Skeletal muscle satellite cell (primary cell): ENCODE data around the gene ENG.

Experiments
- H3K27me3 ChIP-seq: 2 replicates; pipeline ENCODE4 v1.7.0; 2013; ENCODE audit warnings: low read length; ENCODE audit not compliant: control insufficient read depth, insufficient read depth
- H3K36me3 ChIP-seq: 2 replicates; pipeline ENCODE4 v1.7.0; 2013; ENCODE audit warnings: mild to moderate bottlenecking, control low read depth, low read length; ENCODE audit not compliant: insufficient read depth
- H3K4me1 ChIP-seq: 2 replicates; pipeline ENCODE4 v1.7.0; 2013; ENCODE audit warnings: low read length; ENCODE audit not compliant: control insufficient read depth, insufficient read depth
- H3K4me2 ChIP-seq: 2 replicates; pipeline ENCODE4 v1.7.0; 2013; ENCODE audit warnings: mild to moderate bottlenecking, low read length
- H3K4me3 ChIP-seq: 2 replicates; pipeline ENCODE4 v1.7.0; 2013; ENCODE audit warnings: low read length
- H3K9ac ChIP-seq: 2 replicates; pipeline ENCODE4 v1.7.0; 2013; ENCODE audit warnings: mild to moderate bottlenecking, low read depth, low read length, moderate library complexity
- H3K9me3 ChIP-seq: replicated peaks from 2 replicates; pipeline ENCODE4 v1.7.0; 2013; ENCODE audit warnings: mild to moderate bottlenecking, control low read depth, low read length

Gene ENG

DNA sequence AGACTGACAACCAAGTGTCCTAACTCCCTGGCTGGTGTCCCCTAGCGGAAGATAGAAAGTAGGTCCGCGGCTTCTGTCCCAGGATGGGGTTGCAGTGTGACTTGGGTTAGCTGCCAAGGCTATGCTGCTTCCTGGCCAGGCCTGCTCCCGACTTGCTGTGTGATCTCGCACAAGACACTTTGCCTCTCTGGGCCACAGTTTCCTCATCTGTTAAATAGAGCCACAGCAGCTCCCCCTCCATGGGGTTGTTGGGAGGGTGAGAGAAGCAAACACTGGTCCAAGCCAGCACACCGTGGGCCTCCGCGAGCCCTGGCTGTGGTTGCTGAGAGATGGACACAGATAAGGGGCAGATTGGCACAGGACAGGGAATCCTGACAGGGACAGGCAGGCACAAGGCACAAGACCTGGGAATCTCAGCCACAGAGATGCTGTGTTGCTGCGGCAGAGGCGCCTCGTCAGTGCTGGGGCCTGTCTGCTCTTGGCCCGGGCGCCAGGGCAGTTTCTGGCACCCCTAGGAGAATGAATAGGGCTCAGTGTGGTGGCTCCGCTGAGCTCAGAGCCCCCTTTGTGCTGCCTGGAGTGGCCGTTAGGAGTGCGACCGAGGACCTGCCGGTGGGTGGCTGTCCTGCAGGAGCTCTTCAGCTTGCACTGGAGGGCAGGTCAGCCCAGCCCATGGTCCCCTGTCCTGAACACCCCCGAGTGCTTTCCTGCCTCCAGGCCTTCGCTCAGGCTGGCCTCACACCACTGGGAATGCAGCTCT, 74.2 kb downstream of the ENG start:
- no peaks in the 10 kb centered on the region for H3K9me3 ChIP-seq
- H3K27me3 ChIP-seq: peaks cover 12% of the 10 kb centered on the region
- no peak overlapping the region for H3K4me2 ChIP-seq
- H3K36me3 ChIP-seq: no peaks in the 10 kb centered on the region
- peaks cover 3% of the 10 kb centered on the region for H3K4me1 ChIP-seq
- no peak overlapping the region for H3K9ac ChIP-seq
- H3K4me3 ChIP-seq: no peak overlapping the region

GRCh38 chr9:127779136-127779981, 75.1 kb downstream of the ENG start:
- Histone ChIP-seq H3K27me3 (peaks cover 14% of the 10 kb centered on the region), H3K9ac (no peak overlapping the region), H3K9me3 (no peaks in the 10 kb centered on the region), H3K4me3 (no peak overlapping the region), H3K36me3 (no peaks in the 10 kb centered on the region), H3K4me2 (no peak overlapping the region), H3K4me1 (no peaks in the 10 kb centered on the region)

- Histone ChIP-seq H3K9ac (no peak within 1 kb of the TSS), H3K36me3 (no peaks in the 10 kb centered on the region), H3K4me2 (no peak within 1 kb of the TSS), H3K9me3 (no peaks in the 10 kb centered on the region), H3K4me1 (no peaks in the 10 kb centered on the region), H3K27me3 (peaks cover 18% of the 10 kb centered on the region), H3K4me3 (no peak within 1 kb of the TSS)
These were observed 76.0 kb downstream of the ENG start, which contains the start of gene SH2D3C for GRCh38 chr9:127778280-127779135. Gene SH2D3C (minus strand): TSS chr9:127778666. CDS start chr9:127778627, 39 bp downstream.

- Histone ChIP-seq H3K4me3 (no peak overlapping the region), H3K36me3 (no peaks in the 10 kb centered on the region), H3K27me3 (peaks cover 25% of the 10 kb centered on the region), H3K4me1 (no peaks in the 10 kb centered on the region), H3K9me3 (no peaks in the 10 kb centered on the region), H3K9ac (no peak overlapping the region), H3K4me2 (no peak overlapping the region)
These were observed 77.0 kb downstream of the ENG start for GRCh38 chr9:127777368-127777980.

DNA sequence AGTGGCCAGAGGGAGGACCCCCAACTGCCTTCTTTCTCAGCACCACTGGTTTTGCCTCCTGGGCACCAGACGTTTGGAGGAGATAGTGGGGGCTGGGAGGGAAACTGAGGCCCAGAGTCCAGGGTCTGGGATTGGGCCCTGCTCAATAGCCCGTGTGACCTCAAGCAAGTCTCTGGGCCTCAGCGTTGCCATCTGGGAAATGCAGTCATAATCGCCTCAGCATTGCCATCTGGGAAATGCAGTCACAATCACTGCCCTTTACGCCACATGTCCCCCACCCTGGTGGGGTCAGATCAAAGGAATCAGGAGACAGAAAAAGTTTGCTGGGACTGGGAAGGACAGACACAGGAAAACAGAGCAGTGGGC, 77.6 kb downstream of the ENG start:
- H3K4me3 ChIP-seq: no peak overlapping the region
- no peak overlapping the region for H3K4me2 ChIP-seq
- H3K36me3 ChIP-seq: no peaks in the 10 kb centered on the region
- peaks cover 26% of the 10 kb centered on the region for H3K27me3 ChIP-seq
- no peaks in the 10 kb centered on the region for H3K4me1 ChIP-seq
- H3K9me3 ChIP-seq: no peaks in the 10 kb centered on the region
- H3K9ac ChIP-seq: no peak overlapping the region

DNA sequence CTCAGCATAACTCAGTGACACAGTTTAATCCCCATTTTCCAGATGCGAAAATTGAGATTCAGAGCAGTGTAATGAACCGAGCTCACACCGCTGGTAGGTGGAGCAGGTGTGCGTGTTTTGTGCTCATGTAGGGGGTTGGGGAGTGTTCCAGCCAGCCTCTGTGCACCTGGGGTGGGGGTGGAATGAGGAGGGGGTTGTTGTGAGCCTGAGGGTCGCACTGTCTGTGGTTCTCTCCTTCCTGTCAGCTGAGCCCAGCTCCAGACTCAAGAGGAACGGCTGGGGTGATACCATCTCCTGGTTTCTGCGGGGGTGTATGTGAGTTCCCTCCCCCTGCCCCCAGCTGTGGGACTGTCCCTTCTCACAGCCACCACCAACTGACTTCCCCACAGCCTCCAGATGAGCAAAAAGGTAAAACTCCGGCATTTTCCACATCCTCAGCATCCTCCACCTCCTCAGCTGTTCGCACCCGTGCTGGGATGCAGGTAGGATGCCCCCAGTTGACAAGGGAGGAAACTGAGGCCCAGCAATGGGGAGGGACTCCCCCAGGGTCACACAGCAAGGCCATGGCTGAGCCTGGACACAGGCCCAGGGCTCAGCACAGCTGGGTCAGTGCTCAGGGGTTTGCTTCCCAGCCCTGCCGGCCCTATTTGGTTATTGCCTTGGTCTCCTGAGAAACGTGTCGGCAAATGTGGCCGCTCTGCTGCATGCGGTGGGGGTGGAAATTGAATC, 78.1 kb downstream of the ENG start:
- no peaks in the 10 kb centered on the region for H3K9me3 ChIP-seq
- no peak overlapping the region for H3K4me3 ChIP-seq
- peaks cover 26% of the 10 kb centered on the region for H3K27me3 ChIP-seq
- no peak overlapping the region for H3K4me2 ChIP-seq
- no peaks in the 10 kb centered on the region for H3K36me3 ChIP-seq
- no peak overlapping the region for H3K9ac ChIP-seq
- no peaks in the 10 kb centered on the region for H3K4me1 ChIP-seq

DNA sequence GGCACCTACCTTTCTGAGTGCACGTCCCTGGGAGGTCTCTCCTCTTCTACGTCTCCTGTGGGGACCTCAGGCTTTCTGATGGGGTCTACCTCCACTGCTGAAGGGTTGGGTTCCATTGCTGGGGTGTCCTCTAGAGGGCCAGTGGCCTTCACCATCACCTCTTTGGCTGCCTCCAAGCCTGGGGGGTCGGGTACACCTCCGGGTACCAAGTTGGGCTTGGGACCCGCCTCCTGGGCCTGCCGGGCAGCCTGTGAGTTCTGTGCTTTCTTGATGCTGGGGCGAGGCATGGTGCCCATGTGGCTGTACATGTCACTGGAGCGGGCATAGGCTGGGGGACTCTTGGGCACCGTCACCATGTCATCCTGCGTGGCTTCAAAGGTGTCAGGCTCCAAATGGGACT, 80.5 kb downstream of the ENG start:
- Histone ChIP-seq H3K27me3 (peaks cover 32% of the 10 kb centered on the region), H3K4me3 (no peak overlapping the region), H3K4me1 (peaks cover 5% of the 10 kb centered on the region), H3K36me3 (no peaks in the 10 kb centered on the region), H3K4me2 (no peak overlapping the region), H3K9ac (no peak overlapping the region), H3K9me3 (no peaks in the 10 kb centered on the region)

DNA sequence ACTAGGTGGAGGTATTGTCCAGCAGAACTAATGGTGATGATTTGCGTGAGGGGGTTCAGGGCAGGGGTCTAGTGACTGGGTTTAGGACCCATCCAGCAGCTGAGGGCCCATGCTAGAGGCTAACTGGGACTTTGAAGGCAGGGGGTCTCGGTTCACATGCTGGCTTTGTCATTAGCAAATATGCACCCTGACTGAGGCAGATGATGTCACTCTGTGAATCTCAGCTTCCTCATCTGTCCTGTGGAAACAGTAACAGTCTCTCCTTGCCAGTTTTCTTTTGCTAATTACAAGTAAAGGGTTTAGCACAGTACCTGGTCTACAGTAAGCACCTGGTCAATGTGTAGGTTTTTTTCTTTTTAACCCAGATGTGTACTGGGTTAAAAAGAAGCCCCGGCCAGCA, 81.2 kb downstream of the ENG start:
- Histone ChIP-seq H3K36me3 (no peaks in the 10 kb centered on the region), H3K4me1 (peaks cover 5% of the 10 kb centered on the region), H3K9ac (no peak overlapping the region), H3K9me3 (no peaks in the 10 kb centered on the region), H3K4me3 (no peak overlapping the region), H3K4me2 (no peak overlapping the region), H3K27me3 (peaks cover 32% of the 10 kb centered on the region)

DNA sequence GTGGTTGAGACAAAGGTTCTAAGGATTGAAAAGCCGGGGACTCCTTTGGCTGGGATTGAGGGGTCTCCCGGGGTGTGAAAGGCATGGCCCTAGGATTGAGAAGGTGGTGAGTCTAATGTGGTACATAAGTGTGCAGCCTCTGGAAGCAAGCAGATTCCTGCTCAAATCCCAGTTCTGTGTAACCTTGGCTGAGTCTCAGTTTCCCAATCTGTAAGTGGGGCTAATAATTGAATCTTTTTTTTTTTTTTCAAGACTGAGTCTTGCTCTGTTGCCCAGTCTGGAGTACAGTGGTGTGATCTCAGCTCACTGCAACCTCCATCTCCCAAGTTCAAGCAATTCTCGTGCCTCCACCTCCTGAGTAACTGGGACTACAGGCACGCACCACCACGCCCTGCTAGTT, 81.9 kb downstream of the ENG start:
- Histone ChIP-seq H3K36me3 (no peaks in the 10 kb centered on the region), H3K4me2 (no peak overlapping the region), H3K4me3 (no peak overlapping the region), H3K9ac (no peak overlapping the region), H3K4me1 (peaks cover 5% of the 10 kb centered on the region), H3K27me3 (peaks cover 32% of the 10 kb centered on the region), H3K9me3 (no peaks in the 10 kb centered on the region)

- Histone ChIP-seq H3K9me3 (no peaks in the 10 kb centered on the region), H3K9ac (no peak overlapping the region), H3K4me1 (peaks cover 5% of the 10 kb centered on the region), H3K4me3 (peak overlapping the region; percentile 69), H3K4me2 (peak overlapping the region; percentile 92), H3K36me3 (no peaks in the 10 kb centered on the region), H3K27me3 (peaks cover 32% of the 10 kb centered on the region)
These were observed 82.8 kb downstream of the ENG start for GRCh38 chr9:127771570-127772189.
